HEK293T (cell line): ENCODE results near the gene ESYT2.

Experiments used
- ELF4 ChIP-seq: fragments of 450-650 bp; IDR thresholded peaks from 2 replicates; pipeline ENCODE4 v1.6.1; 2017; ENCODE audit warnings: antibody characterized with exemption
- FOXA1 ChIP-seq: fragments of 450-650 bp; IDR thresholded peaks from 2 replicates; pipeline ENCODE4 v1.6.1; 2016; ENCODE audit warnings: mild to moderate bottlenecking
- FOXK2 ChIP-seq: fragments of 450-650 bp; IDR thresholded peaks from 2 replicates; pipeline ENCODE4 v1.6.1; 2016; ENCODE audit warnings: mild to moderate bottlenecking
- L3MBTL2 ChIP-seq: fragments of 450-650 bp; conservative IDR thresholded peaks from 2 replicates; pipeline ENCODE4 v1.6.1; 2016; ENCODE audit warnings: mild to moderate bottlenecking
- LEF1 ChIP-seq: fragments of 450-650 bp; IDR thresholded peaks from 2 replicates; pipeline ENCODE4 v1.6.1; 2017; ENCODE audit warnings: mild to moderate bottlenecking, borderline replicate concordance
- NFRKB ChIP-seq: fragments of 450-650 bp; IDR thresholded peaks from 2 replicates; pipeline ENCODE4 v1.6.1; 2016; ENCODE audit warnings: mild to moderate bottlenecking, moderate library complexity
- SUZ12 ChIP-seq: fragments of 450-650 bp; IDR thresholded peaks from 2 replicates; pipeline ENCODE4 v1.6.1; 2016; ENCODE audit warnings: mild to moderate bottlenecking
- TARDBP ChIP-seq: fragments of 450-650 bp; IDR thresholded peaks from 2 replicates; pipeline ENCODE4 v1.6.1; 2016
- ZNF384 ChIP-seq: fragments of 450-650 bp; IDR thresholded peaks from 2 replicates; pipeline ENCODE4 v1.6.1; 2016

GRCh38 chr7:158805414-158805813 is 23.9 kb downstream of the ESYT2 start:
- TF ChIP-seq TARDBP: no peak
- no peak for TF ChIP-seq LEF1
- no peak for TF ChIP-seq ELF4
- no peak for TF ChIP-seq SUZ12
- TF ChIP-seq NFRKB: no peak
- no peak for TF ChIP-seq FOXA1
- TF ChIP-seq ZNF384: no peak
- TF ChIP-seq FOXK2: no peak
- no peak for TF ChIP-seq L3MBTL2
